OCI-LY7 (cell line): ENCODE measurements around the gene CYP3A5. TPM values are rescaled to one million over a fixed set of nuclear protein-coding genes. Genes with fewer than 3 reads are reported as not detected.

Experiments used
- BruUV-seq: library from RNA; stranded (reverse); fragments of 400-500 nt; replicated peaks from 2 replicates; lab custom pipeline; 2021; lab: Mats Ljungman, UMichigan
- CTCF ChIA-PET: fragments of 300-600 bp; sonication (Branson Sonifier 250); formaldehyde crosslinking; loops from one replicate; lab custom pipeline; 2022; ENCODE audit warnings: antibody characterized with exemption; ENCODE audit not compliant: unreplicated experiment; lab: Charles Lee
- POLR2A ChIA-PET: fragments of 300-600 bp; sonication (Branson Sonifier 250); formaldehyde crosslinking; loops from one replicate; lab custom pipeline; 2022; ENCODE audit warnings: antibody characterized with exemption; lab: Charles Lee
- DNase-seq: peaks from one replicate; pipeline ENCODE4 v3.0.0-alpha.2; 2015; ENCODE audit warnings: low spot score
- H2AFZ ChIP-seq: fragments of 200-600 bp; sonication (generic), shearing (Covaris generic); 2 replicates; pipeline ENCODE4 v1.6.1; 2014; ENCODE audit warnings: mild to moderate bottlenecking, antibody characterized with exemption, low read length, moderate library complexity
- H3K27ac ChIP-seq: fragments of 200-600 bp; sonication (generic); 2 replicates; pipeline ENCODE4 v1.5.1; 2014; ENCODE audit warnings: mixed run types, low read depth, mild to moderate bottlenecking, moderate library complexity, low read length, inconsistent platforms; ENCODE audit not compliant: poor library complexity, severe bottlenecking
- H3K36me3 ChIP-seq: fragments of 200-600 bp; sonication (generic); 2 replicates; pipeline ENCODE4 v1.6.1; 2014; ENCODE audit warnings: mild to moderate bottlenecking, antibody characterized with exemption, low read length, moderate library complexity, mixed read lengths; ENCODE audit not compliant: insufficient read depth
- H3K4me1 ChIP-seq: fragments of 200-600 bp; sonication (generic); 2 replicates; pipeline ENCODE4 v1.5.1; 2014; ENCODE audit warnings: mild to moderate bottlenecking, low read length; ENCODE audit not compliant: insufficient read depth, poor library complexity, severe bottlenecking
- H3K4me2 ChIP-seq: fragments of 200-600 bp; sonication (generic); 2 replicates; pipeline ENCODE4 v1.6.1; 2014; ENCODE audit warnings: mild to moderate bottlenecking, low read length
- H3K4me3 ChIP-seq: fragments of 200-600 bp; sonication (generic); 2 replicates; pipeline ENCODE4 v1.5.1; 2014; ENCODE audit warnings: mild to moderate bottlenecking, low read depth, low read length; ENCODE audit not compliant: poor library complexity, severe bottlenecking
- H3K79me2 ChIP-seq: fragments of 200-600 bp; sonication (generic); 2 replicates; pipeline ENCODE4 v1.6.1; 2016; ENCODE audit warnings: low read depth, mild to moderate bottlenecking, low read length, moderate library complexity, mixed read lengths; ENCODE audit not compliant: insufficient read depth
- H3K9me2 ChIP-seq: fragments of 200-600 bp; sonication (generic); 2 replicates; pipeline ENCODE4 v1.6.1; 2016; ENCODE audit warnings: mild to moderate bottlenecking, low read length, mixed read lengths; ENCODE audit not compliant: insufficient read depth
- H3K9me3 ChIP-seq: fragments of 200-600 bp; sonication (generic); 2 replicates; pipeline ENCODE4 v1.6.1; 2014; ENCODE audit warnings: mild to moderate bottlenecking, mixed run types, low read length, mixed read lengths
- H4K20me1 ChIP-seq: fragments of 200-600 bp; sonication (generic); 2 replicates; pipeline ENCODE4 v1.6.1; 2014; ENCODE audit warnings: mild to moderate bottlenecking, antibody characterized with exemption, low read length, moderate library complexity, mixed read lengths; ENCODE audit not compliant: insufficient read depth
- CTCF ChIP-seq: fragments of 200-600 bp; sonication (generic); conservative IDR thresholded peaks from 2 replicates; pipeline ENCODE4 v1.5.1; 2014; ENCODE audit warnings: mild to moderate bottlenecking, antibody characterized with exemption, low read length, moderate library complexity, mixed read lengths
- EZH2phosphoT487 ChIP-seq: fragments of 200-600 bp; sonication (generic); IDR thresholded peaks from 2 replicates; pipeline ENCODE4 v1.6.1; 2018; ENCODE audit warnings: low read depth, borderline replicate concordance, mild to moderate bottlenecking, mixed run types, antibody characterized with exemption, low read length, moderate library complexity, mixed read lengths
- intact Hi-C: fragments of 100-400 bp; cut with micrococcal nuclease; formaldehyde crosslinking; loops from one replicate; pipeline ENCODE4 v1.10.0; 2022; ENCODE audit not compliant: unreplicated experiment
- total RNA-seq, 2 experiments: library from RNA; depleted of rRNA in 1 of 2; stranded (reverse); fragments of >200 nt in 1 of 2; shearing (Covaris generic) in 1 of 2; gene quantifications; 2 replicates each; pipeline ENCODE4 v1.2.3, GENCODE V29; 2014 to 2022

Gene CYP3A5
- total RNA-seq, 2 experiments from 2014 or later: not detected

- DNase-seq: no peak
- Histone ChIP-seq H3K36me3 (peaks cover 80% of the 10 kb centered on the region; the same call in 1 of the 2 replicates), H3K4me2 (no peak overlapping the region), H3K4me1 (no peaks in the 10 kb centered on the region), H2AFZ (no peak overlapping the region), H3K9me3 (no peaks in the 10 kb centered on the region), H4K20me1 (no peaks in the 10 kb centered on the region), H3K4me3 (no peak overlapping the region), H3K27ac (no peak overlapping the region), H3K9me2 (no peaks in the 10 kb centered on the region), H3K79me2 (no peaks in the 10 kb centered on the region)
- intact Hi-C loops: no loop called here
- ChIA-PET CTCF (no interaction called here), POLR2A (no interaction called here)
- BruUV-seq: no TSS peak
- no peak for TF ChIP-seq CTCF
- TF ChIP-seq EZH2phosphoT487: no peak
These were observed 51.0 kb downstream of the CYP3A5 start for GRCh38 chr7:99628471-99629465.

- no peak for DNase-seq
- Histone ChIP-seq H3K4me3 (no peak overlapping the region), H3K79me2 (no peaks in the 10 kb centered on the region), H3K9me2 (no peaks in the 10 kb centered on the region), H2AFZ (no peak overlapping the region), H3K9me3 (no peaks in the 10 kb centered on the region), H4K20me1 (no peaks in the 10 kb centered on the region), H3K36me3 (peaks cover 87% of the 10 kb centered on the region), H3K27ac (no peak overlapping the region), H3K4me1 (no peaks in the 10 kb centered on the region), H3K4me2 (no peak overlapping the region)
- TF ChIP-seq EZH2phosphoT487 (no peak), CTCF (no peak)
- no TSS peak for BruUV-seq
- CTCF ChIA-PET: no interaction called here
- intact Hi-C loops: no loop called here
- POLR2A ChIA-PET: interaction anchor here (0.5 kb wide), 1 partner anchor 99 kb away, joined by 4 read pairs; no protein-coding TSS in a partner anchor
These were observed 52.3 kb downstream of the CYP3A5 start for GRCh38 chr7:99627513-99627912.

GRCh38 chr7:99626661-99627060 is 53.1 kb downstream of the CYP3A5 start:
- Histone ChIP-seq H4K20me1 (no peaks in the 10 kb centered on the region), H3K4me2 (no peak overlapping the region), H3K9me3 (no peaks in the 10 kb centered on the region), H3K36me3 (peaks cover 90% of the 10 kb centered on the region), H2AFZ (no peak overlapping the region), H3K27ac (no peak overlapping the region), H3K4me3 (no peak overlapping the region), H3K9me2 (no peaks in the 10 kb centered on the region), H3K4me1 (no peaks in the 10 kb centered on the region), H3K79me2 (no peaks in the 10 kb centered on the region)
- TF ChIP-seq EZH2phosphoT487 (no peak), CTCF (no peak)
- intact Hi-C loops: no loop called here
- POLR2A ChIA-PET: interaction anchor here (0.7 to 1.2 kb wide), 2 partner anchors 11 to 68 kb away, joined by 3 read pairs; no protein-coding TSS in a partner anchor
- CTCF ChIA-PET: no interaction called here
- no peak for DNase-seq
- BruUV-seq: no TSS peak
